GM21526 (cell line): Measurements from ENCODE around the gene VPREB1.
"Not testable (repeated sequence)": the region's sequence is repeated elsewhere in the genome, so short reads cannot be mapped to it uniquely, and the experiment has no call there.

Source experiments
- ATAC-seq: cut with Tn5 transposase; IDR thresholded peaks from one replicate; pipeline ENCODE4 v1.9.1; 2021; ENCODE audit warnings: moderate library complexity; ENCODE audit not compliant: unreplicated experiment, low FRiP score

Gene VPREB1

DNA sequence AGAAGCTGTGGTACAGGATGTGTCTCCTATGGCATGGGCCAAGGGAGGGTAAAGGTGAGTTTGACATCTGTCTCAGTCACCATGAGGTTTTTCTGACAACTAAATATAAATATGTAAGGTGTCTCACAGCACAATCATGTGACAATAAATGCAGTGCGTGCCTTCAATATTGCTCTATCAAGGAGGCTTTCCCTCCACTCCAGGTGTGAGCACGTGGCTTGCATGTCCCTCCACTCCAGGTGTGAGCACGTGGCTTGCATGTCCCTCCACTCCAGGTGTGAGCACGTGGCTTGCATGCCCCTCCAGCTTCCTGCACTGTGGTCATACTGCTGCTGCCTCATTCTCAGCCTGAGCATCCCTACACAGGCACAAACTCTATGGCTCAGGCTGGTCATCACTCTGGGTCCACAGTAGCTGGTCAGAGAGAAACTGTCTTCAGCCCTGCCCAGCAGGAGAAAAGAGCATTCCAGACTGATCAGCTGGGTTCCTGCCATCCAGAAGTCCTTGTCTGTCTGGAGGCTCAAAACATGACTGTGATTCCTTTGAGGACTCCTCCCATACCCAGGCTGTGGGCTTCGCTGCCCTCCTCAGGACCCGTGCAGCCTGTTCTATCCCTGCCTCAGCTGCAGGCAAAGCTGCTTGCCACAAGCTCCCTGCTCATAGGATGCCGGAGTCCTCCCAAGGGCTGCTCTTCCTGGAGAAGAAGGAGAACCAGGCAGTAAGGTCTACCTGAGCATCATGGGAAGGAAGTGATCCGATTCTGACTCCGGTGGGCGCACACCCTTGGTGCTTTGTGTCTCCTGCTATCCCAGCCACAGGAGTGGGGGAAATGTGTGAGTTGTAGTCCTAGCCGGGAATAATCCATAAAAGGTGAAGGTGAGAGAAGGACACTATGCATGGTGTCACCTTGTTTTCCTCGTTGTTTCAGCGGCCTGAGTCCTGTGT, 33.4 kb upstream of the VPREB1 start:
- ATAC-seq, result no peak

GRCh38 chr22:22213231-22213630, 31.4 kb upstream of the VPREB1 start:
- no peak for ATAC-seq

DNA sequence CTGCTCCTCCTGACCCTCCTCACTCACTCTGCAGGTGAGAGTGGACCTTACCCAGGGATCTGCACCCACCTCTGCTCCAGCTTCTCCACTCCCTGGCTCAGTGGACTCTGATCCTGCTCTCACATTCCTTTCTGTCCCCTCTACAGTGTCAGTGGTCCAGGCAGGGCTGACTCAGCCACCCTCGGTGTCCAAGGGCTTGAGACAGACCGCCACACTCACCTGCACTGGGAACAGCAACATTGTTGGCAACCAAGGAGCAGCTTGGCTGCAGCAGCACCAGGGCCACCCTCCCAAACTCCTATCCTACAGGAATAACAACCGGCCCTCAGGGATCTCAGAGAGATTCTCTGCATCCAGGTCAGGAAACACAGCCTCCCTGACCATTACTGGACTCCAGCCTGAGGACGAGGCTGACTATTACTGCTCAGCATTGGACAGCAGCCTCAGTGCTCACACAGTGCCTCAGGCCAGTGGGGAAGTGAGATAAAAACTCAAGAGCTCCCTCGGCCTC, 29.7 kb upstream of the VPREB1 start:
- no peak for ATAC-seq

- no peak for ATAC-seq
These were observed 28.7 kb upstream of the VPREB1 start for GRCh38 chr22:22215659-22216449.

- no peak for ATAC-seq
These were observed 28.1 kb upstream of the VPREB1 start for GRCh38 chr22:22216450-22216959.

DNA sequence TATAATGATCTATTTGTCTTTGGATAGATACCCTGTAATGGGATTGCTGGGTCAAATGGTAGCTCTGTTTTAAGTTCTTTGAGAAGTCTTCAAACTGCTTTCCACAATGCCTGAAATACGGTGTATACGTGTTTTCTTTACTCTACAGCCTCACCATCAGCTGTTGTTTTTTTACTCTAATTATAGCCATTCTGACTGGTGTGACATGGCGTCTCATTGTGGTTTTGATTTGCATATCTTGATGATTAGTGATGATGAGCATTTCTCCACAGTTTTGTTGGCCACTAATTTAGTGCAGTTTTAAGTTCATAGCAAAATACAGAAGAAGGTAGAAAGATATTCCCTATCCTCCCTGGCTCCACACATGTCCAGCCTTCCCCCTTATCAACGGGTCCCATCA, 26.3 kb upstream of the VPREB1 start:
- ATAC-seq, result no peak

DNA sequence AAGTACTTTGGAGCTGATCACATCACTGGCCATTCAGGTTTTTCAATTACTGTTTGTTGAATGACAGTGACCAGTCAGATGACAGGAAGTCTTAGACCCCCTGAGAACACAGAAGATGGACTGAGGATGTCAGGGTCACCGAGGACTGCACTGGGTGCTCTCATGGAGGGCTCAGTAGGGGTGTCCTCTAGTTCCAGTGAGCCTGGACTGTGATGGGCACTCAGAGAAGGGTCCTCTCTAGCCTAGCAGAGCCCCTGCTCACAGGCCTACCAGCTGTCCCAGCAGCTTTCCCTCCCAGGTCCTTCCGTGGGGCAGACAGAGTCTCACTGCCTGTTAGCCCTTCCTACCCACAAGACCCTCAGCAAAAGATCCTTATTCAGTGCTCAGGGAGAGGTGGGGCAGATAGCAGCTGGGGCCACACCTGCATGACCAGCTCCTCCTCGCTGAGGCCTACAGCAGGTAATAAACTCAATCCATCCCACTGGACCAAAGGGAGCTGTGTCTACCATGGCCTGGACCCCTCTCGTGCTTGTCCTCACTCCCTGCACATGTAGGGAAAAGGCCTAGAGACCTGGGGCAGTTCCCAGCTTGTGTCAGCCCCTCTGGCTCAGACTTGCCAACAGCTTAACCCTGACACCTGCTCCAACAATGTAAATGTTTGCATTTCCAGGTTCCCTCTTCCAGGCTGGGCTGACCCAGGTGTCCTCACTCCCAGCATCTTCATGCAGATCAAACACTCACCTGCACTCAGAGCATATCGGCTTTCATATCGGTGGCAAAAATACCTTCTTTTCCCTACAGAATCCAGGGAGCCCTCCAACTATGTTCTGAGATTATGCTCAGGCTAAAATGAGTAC, 25.2 kb upstream of the VPREB1 start:
- no peak for ATAC-seq

- ATAC-seq, result not testable (repeated sequence)
These were observed 23.5 kb upstream of the VPREB1 start for GRCh38 chr22:22221043-22221442.

DNA sequence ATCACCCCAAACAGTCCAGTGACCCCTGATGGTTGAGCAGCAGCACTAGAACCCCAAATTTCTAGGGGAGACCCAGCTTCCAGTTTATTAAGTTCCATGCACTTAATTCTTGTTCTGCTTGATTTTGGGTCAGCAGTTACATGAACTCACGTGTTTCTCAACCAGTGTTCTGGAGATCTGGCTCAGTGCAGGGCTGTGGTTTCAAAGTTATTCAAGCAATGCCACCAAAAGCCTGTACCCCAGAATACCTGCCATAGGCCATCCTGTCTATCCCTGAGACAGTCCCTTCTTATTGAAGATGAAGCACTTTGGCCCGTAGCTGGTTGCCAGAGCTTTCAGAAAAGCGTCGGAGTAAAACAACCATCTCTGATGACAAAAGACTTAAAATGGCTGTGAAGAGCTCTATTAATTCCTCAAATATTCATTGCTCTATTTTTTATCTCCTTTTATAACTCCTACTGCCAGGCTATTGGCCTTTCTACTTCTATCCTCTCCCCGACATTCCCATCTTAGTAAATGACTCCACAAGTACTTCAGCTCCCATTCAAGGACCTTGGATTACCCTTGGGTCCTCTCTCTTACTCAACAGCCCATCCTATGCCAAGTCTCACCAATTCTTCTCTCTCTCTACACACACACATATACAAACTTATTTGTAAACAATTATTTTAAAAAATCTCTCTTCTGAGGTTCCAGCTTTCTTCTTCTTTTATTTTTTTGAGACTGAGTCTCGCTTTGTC, 18.0 kb upstream of the VPREB1 start:
- ATAC-seq, result no peak

DNA sequence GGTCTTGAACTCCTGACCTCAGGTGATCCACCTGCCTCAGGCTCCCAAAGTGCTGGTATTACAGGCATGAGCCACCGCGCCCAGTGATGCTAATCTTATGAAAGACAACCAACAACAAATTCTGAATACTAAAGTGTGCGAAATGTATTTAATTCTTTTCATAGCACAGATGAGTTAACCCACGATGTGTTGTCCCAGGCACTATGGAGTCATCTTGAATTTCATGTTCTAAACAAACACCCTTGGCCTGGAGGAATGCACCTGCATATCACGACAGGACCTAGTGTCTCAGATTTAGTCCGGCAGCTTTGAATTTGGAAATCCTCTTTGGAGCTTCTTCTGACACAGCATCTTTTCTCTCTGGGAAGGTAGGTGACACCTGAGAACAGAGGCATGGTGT, 16.2 kb upstream of the VPREB1 start:
- ATAC-seq, result no peak

GRCh38 chr22:22228921-22229320, 15.7 kb upstream of the VPREB1 start:
- ATAC-seq, result no peak

GRCh38 chr22:22229683-22230420, 14.7 kb upstream of the VPREB1 start:
- ATAC-seq, result no peak

GRCh38 chr22:22230438-22230837, 14.1 kb upstream of the VPREB1 start:
- no peak for ATAC-seq

GRCh38 chr22:22233081-22233480, 11.5 kb upstream of the VPREB1 start:
- ATAC-seq, result no peak

GRCh38 chr22:22235558-22235957, 9.0 kb upstream of the VPREB1 start:
- no peak for ATAC-seq

GRCh38 chr22:22237521-22237920, 7.1 kb upstream of the VPREB1 start:
- no peak for ATAC-seq

DNA sequence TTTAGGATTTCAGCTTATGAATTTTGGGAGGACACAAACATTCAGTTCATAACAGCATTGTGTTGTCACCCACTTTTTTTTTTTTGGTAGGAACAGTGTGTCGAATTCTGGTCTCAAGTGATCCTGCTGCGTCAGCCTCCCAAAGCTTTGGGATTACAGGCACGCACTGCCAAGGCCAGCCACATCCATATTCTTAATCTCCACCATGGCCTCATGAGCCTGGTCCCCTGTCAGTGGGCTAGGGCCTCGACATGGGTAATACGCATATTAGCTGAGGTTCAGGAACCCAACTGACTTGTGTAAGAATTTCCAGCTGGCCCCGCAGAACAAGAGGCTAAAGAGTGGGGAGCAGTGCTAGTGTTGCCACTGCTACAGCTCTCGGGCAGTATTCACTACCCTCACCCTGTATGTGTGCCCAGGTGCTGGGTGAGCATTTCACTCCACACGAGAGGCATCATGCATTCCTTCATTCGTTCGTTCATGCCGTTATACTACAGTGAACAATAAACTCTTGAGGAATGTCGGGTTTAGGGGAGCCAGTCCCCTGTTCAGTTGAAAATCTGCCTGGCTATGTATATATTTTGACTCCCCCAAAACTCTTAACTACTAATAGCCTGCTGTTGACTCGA, 5.2 kb upstream of the VPREB1 start:
- ATAC-seq, result no peak

GRCh38 chr22:22241554-22241898, 3.1 kb upstream of the VPREB1 start:
- ATAC-seq, result no peak

- no peak for ATAC-seq
These were observed 2.1 kb upstream of the VPREB1 start for GRCh38 chr22:22242488-22242887.
